ENCODE measurements around the gene COX7B.

COX7B gene

DNA sequence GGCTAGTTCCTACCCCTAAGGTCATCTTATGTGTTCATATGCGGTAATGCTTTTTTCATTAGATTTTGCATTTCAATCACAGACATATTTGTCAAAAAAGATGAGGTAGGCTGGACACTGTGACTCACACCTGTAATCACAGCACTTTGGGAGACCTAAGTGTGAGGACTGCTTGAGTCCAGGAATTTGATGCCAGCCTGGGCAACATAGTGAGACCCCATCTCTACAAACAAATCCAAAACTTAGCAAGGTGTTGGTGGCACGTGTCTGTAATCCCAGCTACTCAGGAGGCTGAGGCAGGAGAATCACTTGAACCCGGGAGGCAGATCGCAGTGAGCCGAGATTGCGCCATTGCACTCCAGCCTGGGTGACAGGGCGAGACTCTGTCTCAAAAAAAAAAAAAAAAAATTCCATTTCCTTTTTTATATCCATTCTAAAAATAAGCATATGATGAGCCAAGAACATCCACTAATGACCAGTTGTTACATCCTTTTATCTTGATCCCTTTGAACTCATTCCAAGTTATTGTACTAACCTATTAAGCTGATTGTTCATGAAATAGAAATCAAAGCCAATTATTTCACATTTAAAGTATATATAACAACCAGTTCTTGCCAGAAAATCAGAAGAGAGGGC is 46.8 kb downstream of the COX7B start:
- no peak for DNase-seq

DNA sequence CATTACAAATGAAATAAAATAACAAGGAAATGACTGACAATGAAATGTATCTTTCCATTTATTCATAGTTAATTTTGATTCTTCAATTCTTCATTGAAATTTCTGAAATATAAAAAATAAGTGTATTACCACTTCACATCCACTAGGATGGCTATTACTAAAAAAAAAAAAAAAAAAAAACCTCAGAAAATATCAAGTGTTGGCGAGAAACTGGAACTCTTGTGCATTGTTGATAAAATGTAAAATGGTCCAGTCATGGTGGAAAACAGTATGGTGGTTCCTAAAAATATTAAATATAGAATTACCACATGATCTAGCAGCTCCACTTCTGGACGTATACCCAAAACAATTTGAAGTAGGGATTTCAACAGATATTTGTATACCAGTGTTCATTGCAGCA is 47.3 kb downstream of the COX7B start:
- no peak for DNase-seq

DNA sequence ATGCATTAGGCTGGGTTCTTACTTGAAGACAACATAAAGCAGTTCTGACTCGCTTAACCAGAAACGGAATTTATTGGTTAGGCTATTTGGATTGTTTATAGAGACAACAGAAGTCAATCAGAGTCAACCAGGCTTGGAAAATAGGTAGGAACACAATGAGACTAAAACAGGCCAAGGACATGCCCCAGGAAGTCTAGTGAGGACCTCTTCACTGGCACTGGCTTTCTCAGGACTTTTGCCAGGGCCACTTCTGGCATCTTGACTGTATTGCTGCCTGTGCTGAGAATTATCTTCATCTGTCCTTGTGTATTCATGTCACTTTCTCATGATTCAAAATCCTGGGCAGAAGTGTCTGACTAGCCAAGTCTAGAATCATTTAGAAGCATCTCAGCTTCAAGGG is 50.6 kb downstream of the COX7B start:
- no peak for DNase-seq

DNA sequence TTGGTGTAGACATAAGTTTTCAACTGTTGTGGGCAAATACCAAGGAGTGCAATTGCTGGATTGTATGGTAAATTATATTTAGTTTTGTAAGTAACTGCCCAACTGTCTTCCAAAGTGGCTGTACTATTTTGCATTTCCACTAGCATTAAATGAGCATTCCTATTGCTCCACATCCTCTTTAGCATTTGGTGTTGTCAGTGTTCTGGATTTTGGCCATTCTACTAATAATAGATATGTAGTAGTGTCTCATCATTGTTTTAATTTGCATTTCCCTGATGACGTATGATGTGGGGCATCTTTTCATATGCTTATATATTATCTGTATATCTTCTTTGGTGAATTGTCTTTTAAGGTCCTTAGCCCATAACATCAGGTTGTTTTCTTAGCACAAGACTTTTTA is 52.9 kb downstream of the COX7B start:
- no peak for DNase-seq

DNA sequence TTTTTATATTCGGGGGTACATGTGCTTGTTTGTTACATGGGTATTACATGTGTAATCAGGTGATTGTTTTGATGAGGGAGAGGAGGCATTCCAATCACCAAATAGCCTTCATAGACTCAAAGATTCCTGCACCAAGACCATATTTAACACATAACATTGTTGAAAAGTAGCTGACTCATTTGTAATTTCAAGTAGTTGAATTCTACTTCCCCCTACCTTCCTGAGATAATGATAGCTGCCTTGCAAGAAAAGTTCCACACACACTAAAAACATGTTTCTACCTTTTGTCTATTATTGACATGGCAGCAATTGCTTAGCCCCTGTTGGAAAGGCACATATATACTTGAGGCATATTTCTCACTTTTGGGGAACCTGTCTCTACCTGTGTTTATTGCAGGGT is 54.0 kb downstream of the COX7B start:
- no peak for DNase-seq

DNA sequence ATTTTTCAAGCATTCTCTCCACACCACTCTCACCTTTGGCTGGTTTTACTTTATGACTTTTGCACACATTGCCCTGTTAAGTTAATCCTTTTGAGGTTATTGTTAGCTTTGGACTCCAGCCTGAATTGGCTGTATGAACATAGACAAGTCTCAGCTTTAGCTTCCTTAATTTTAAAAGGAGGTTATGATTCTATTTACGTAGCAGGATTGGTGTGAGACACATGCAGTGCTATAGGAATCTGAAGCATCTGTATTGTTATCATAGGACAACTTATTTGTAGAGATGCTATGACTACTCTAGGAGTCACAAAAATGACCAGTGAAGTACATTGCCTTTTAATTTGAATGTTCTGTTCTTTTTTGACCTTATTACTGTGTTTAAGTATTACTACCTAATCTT is 54.4 kb downstream of the COX7B start:
- DNase-seq, result no peak

Data from activated naive CD4-positive, alpha-beta T cell treated with anti-CD3 and anti-CD28 coated beads, Interleukin-2, amount 50 U/mL, for 16 hours (primary cell).